Activated CD4-positive, alpha-beta T cell treated with anti-CD3 and anti-CD28 coated beads for 36 hours (primary cell): ENCODE data around the gene GNPDA1. TPM values are rescaled to one million over a fixed set of nuclear protein-coding genes. Genes with fewer than 3 reads are reported as not detected.
A peak's percentile ranks its signal among the peaks of the same experiment; 100 is the strongest.

Experiments
- ATAC-seq: fragments of 200-7000 bp; cut with Tn5 transposase; one replicate; pipeline ENCODE4 v1.10.0; 2021; ENCODE audit warnings: mild to moderate bottlenecking, moderate library complexity
- CTCF ChIA-PET: fragments of 350-600 bp; sonication (Branson Sonifier 250); formaldehyde crosslinking; loops from one replicate; lab custom pipeline; 2021; ENCODE audit warnings: antibody characterized with exemption; lab: Charles Lee
- POLR2A ChIA-PET: fragments of 350-600 bp; sonication (Branson Sonifier 250); formaldehyde crosslinking; loops from one replicate; lab custom pipeline; 2021; ENCODE audit warnings: antibody characterized with exemption, inconsistent platforms; lab: Charles Lee
- DNase-seq: peaks from one replicate; pipeline ENCODE4 v3.0.0-alpha.2; 2020
- H3K27ac Mint-ChIP-seq: one replicate; pipeline ENCODE4 v1.8.0; 2021; ENCODE audit warnings: mixed read lengths
- H3K27me3 Mint-ChIP-seq: one replicate; pipeline ENCODE4 v1.8.0; 2021; ENCODE audit warnings: mixed read lengths
- H3K36me3 Mint-ChIP-seq: one replicate; pipeline ENCODE4 v1.8.0; 2021; ENCODE audit warnings: low read depth, mixed read lengths
- H3K4me1 Mint-ChIP-seq: one replicate; pipeline ENCODE4 v1.8.0; 2021; ENCODE audit warnings: mixed read lengths
- H3K4me3 Mint-ChIP-seq: one replicate; pipeline ENCODE4 v1.8.0; 2021; ENCODE audit warnings: mild to moderate bottlenecking, moderate library complexity, mixed read lengths
- H3K9me3 Mint-ChIP-seq: one replicate; pipeline ENCODE4 v1.8.0; 2021; ENCODE audit warnings: low read depth, mixed read lengths
- intact Hi-C, 2 experiments: fragments of 100-400 bp; cut with DNase I in 1 of 2; cut with micrococcal nuclease in 1 of 2; formaldehyde crosslinking; loops; one replicate each; pipeline versions ENCODE4 v1.14.2 to v1.15.1; 2022 to 2024; cut with DNase I, micrococcal nuclease
- total RNA-seq, 2 experiments: library from RNA; stranded (reverse); gene quantifications; one replicate each; pipeline ENCODE4 v1.2.3, GENCODE V29; 2021

GNPDA1 gene
- total RNA-seq, 2 experiments from 2014 or later = 75.4 to 77.4 TPM

- Mint-ChIP-seq H3K36me3 (peaks cover 44% of the 10 kb centered on the region), H3K9me3 (no peaks in the 10 kb centered on the region), H3K4me3 (no peak overlapping the region), H3K27me3 (no peaks in the 10 kb centered on the region), H3K27ac (peak overlapping the region; percentile 8), H3K4me1 (no peaks in the 10 kb centered on the region)
- ATAC-seq (no peak), DNase-seq (no peak)
- intact Hi-C loops = loop anchor here in 1 of 2 experiments (10.0 kb wide), 1 partner anchor 550 kb away; no protein-coding TSS in a partner anchor
- CTCF ChIA-PET = interaction anchor here (0.7 to 20.5 kb wide), 10 partner anchors 8 to 154 kb away, joined by 3 to 352 read pairs (median 4); no protein-coding TSS in a partner anchor
- POLR2A ChIA-PET = no interaction called here
These were observed 18.2 kb downstream of the GNPDA1 start for GRCh38 chr5:141994511-141995136.

GRCh38 chr5:141992349-141992963 is 20.4 kb downstream of the GNPDA1 start:
- Mint-ChIP-seq H3K27ac (peak overlapping the region; percentile 19), H3K4me3 (no peak overlapping the region), H3K9me3 (no peaks in the 10 kb centered on the region), H3K36me3 (peaks cover 43% of the 10 kb centered on the region), H3K4me1 (no peaks in the 10 kb centered on the region), H3K27me3 (no peaks in the 10 kb centered on the region)
- ChIA-PET CTCF (interaction anchor here (0.6 to 20.5 kb wide), 29 partner anchors 8 to 440 kb away, joined by 3 to 352 read pairs (median 4); partner anchors contain the start of genes DELE1, GNPDA1 and RNF14), POLR2A (no interaction called here)
- ATAC-seq (peak; percentile 88), DNase-seq (peak; percentile 89)
- intact Hi-C loops = loop anchor here (1.0 to 10.0 kb wide), 5 partner anchors 22 to 706 kb away; no protein-coding TSS in a partner anchor

DNA sequence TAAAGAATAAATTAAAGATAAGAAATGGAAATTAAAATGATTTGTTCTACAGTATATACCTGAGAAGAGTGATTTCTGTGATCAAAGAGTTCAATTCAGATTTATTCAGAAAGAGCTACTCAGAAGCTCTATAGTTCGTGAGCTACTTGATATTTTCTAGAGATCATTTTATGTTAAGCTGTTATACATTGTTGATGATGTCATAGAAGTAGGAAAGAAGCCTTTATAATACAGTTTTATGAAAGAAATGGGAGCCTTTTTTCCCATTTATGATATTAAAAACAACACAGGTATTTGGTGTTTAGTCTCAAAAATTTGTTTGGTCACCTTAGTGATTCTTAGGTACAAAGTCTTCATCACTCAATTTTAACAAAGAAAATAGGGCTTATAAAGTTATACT is 23.1 kb downstream of the GNPDA1 start:
- Mint-ChIP-seq H3K27ac (no peak overlapping the region), H3K9me3 (no peaks in the 10 kb centered on the region), H3K27me3 (no peaks in the 10 kb centered on the region), H3K4me3 (no peak overlapping the region), H3K36me3 (peaks cover 37% of the 10 kb centered on the region), H3K4me1 (no peaks in the 10 kb centered on the region)
- intact Hi-C loops = loop anchor here in 1 of 2 experiments (10.0 kb wide), 1 partner anchor 555 kb away; no protein-coding TSS in a partner anchor
- no peak for ATAC-seq
- ChIA-PET POLR2A (interaction anchor here (0.7 to 1.1 kb wide), 3 partner anchors 18 to 157 kb away, joined by 3 to 14 read pairs (median 4); no protein-coding TSS in a partner anchor), CTCF (interaction anchor here (0.6 to 20.5 kb wide), 17 partner anchors 9 to 992 kb away, joined by 3 to 352 read pairs (median 9); partner anchors contain the start of genes DELE1, GNPDA1 and RNF14)
- no peak for DNase-seq

DNA sequence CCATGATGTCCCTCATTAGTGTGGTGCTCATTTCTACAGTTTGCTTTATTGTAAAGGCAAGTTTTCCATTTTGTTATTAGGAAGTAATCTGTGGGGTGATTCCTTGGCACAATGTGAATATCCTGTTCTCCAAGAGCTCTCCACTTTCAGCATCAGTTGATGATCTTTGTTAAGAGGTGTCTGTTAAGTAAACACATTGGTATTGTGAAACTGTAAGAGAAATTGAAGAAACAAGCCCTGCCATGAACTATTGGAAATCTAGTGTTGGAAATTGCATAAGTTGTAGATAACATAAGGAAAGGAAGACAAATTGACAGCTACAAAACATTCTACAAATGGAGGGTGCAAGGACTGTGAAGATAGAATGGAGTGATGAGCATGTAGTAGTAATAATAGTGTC is 26.8 kb downstream of the GNPDA1 start:
- H3K36me3 Mint-ChIP-seq = peaks cover 33% of the 10 kb centered on the region
- POLR2A ChIA-PET = no interaction called here
- H3K4me3 Mint-ChIP-seq = no peak overlapping the region
- ATAC-seq (no peak), DNase-seq (no peak)
- CTCF ChIA-PET = interaction anchor here (0.6 to 20.5 kb wide), 6 partner anchors 8 to 162 kb away, joined by 3 to 352 read pairs (median 4); no protein-coding TSS in a partner anchor
- H3K9me3 Mint-ChIP-seq = no peaks in the 10 kb centered on the region
- no peak overlapping the region for H3K27ac Mint-ChIP-seq
- H3K4me1 Mint-ChIP-seq = no peaks in the 10 kb centered on the region
- intact Hi-C loops = no loop called here
- H3K27me3 Mint-ChIP-seq = no peaks in the 10 kb centered on the region

DNA sequence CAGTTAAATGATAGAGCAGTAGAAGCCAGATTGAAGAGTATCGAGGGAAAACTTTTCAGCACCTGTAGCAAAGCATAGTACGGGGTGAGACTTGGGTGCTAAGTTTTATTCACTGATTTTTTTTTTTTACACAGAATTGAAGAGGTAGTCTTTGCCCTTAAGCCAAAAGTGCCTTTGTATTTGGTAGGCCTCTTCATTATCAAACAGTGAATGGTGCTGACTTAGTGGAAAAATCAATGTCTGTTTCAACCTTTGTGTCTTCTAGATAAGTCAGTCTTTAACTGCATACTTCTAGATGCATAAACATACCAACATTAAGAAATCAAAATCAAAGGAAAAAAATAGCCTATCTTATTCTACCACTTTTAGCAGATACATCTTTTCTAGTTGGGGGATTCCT is 30.2 kb downstream of the GNPDA1 start:
- POLR2A ChIA-PET = no interaction called here
- peaks cover 46% of the 10 kb centered on the region for H3K36me3 Mint-ChIP-seq
- no peak overlapping the region for H3K4me3 Mint-ChIP-seq
- CTCF ChIA-PET = no interaction called here
- H3K4me1 Mint-ChIP-seq = no peaks in the 10 kb centered on the region
- no peaks in the 10 kb centered on the region for H3K9me3 Mint-ChIP-seq
- intact Hi-C loops = no loop called here
- H3K27ac Mint-ChIP-seq = no peak overlapping the region
- ATAC-seq (no peak), DNase-seq (no peak)
- H3K27me3 Mint-ChIP-seq = no peaks in the 10 kb centered on the region

GRCh38 chr5:141978389-141978788 is 34.4 kb downstream of the GNPDA1 start:
- peaks cover 55% of the 10 kb centered on the region for H3K36me3 Mint-ChIP-seq
- POLR2A ChIA-PET = no interaction called here
- no peaks in the 10 kb centered on the region for H3K27me3 Mint-ChIP-seq
- no peak overlapping the region for H3K27ac Mint-ChIP-seq
- intact Hi-C loops = no loop called here
- H3K4me3 Mint-ChIP-seq = no peak overlapping the region
- CTCF ChIA-PET = interaction anchor here (0.9 to 5.5 kb wide), 4 partner anchors 9 to 17 kb away, joined by 4 to 43 read pairs (median 22); partner anchors contain the start of gene RNF14
- no peaks in the 10 kb centered on the region for H3K9me3 Mint-ChIP-seq
- H3K4me1 Mint-ChIP-seq = peaks cover 23% of the 10 kb centered on the region
- no peak for DNase-seq
- ATAC-seq = no peak

DNA sequence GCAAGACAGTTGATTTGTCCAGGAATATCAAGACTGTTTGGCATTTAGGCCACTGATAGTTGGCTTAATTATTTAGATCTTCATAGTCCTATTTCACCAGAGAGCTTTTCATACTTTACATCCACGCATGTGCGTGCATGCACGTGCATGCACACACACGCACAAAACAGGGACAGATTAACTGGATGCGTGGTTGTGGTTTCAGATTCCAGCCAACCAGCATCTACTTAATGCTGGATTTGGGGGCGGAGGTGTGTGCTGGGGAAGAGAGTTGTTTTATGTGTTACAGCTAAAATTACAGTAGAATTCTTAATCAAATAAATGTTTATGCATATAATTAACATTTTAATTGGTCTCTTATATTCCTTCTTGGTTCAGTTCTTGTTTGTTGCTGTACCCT is 36.7 kb downstream of the GNPDA1 start:
- peaks cover 28% of the 10 kb centered on the region for H3K4me1 Mint-ChIP-seq
- ATAC-seq = no peak
- ChIA-PET CTCF (interaction anchor here (1.2 to 5.5 kb wide), 5 partner anchors 9 to 167 kb away, joined by 5 to 43 read pairs (median 7); no protein-coding TSS in a partner anchor), POLR2A (interaction anchor here (0.5 kb wide), 1 partner anchor 163 kb away, joined by 6 read pairs; no protein-coding TSS in a partner anchor)
- H3K36me3 Mint-ChIP-seq = peaks cover 48% of the 10 kb centered on the region
- no peaks in the 10 kb centered on the region for H3K27me3 Mint-ChIP-seq
- DNase-seq = no peak
- H3K9me3 Mint-ChIP-seq = no peaks in the 10 kb centered on the region
- no peak overlapping the region for H3K27ac Mint-ChIP-seq
- intact Hi-C loops = no loop called here
- no peak overlapping the region for H3K4me3 Mint-ChIP-seq

- Mint-ChIP-seq H3K4me1 (peaks cover 40% of the 10 kb centered on the region), H3K36me3 (peaks cover 41% of the 10 kb centered on the region), H3K4me3 (no peak overlapping the region), H3K27me3 (no peaks in the 10 kb centered on the region), H3K9me3 (no peaks in the 10 kb centered on the region), H3K27ac (peak overlapping the region; percentile 88)
- CTCF ChIA-PET = interaction anchor here (0.7 kb wide), 1 partner anchor 13 kb away, joined by 4 read pairs; no protein-coding TSS in a partner anchor
- peak; percentile 10 for ATAC-seq
- intact Hi-C loops = loop anchor here in 1 of 2 experiments (5.0 kb wide), 1 partner anchor 33 kb away; no protein-coding TSS in a partner anchor
- DNase-seq = no peak
- POLR2A ChIA-PET = no interaction called here
These were observed 38.8 kb downstream of the GNPDA1 start for GRCh38 chr5:141973871-141974595.

- Mint-ChIP-seq H3K4me3 (peak overlapping the region; percentile 97), H3K9me3 (no peaks in the 10 kb centered on the region), H3K27me3 (no peaks in the 10 kb centered on the region), H3K4me1 (peaks cover 40% of the 10 kb centered on the region), H3K36me3 (peaks cover 25% of the 10 kb centered on the region), H3K27ac (peak overlapping the region; percentile 96)
- ATAC-seq (peak; percentile 25), DNase-seq (peak; percentile 19)
- intact Hi-C loops = loop anchor here (1.0 to 10.0 kb wide), 11 partner anchors 37 to 648 kb away; partner anchors contain the start of genes DELE1 (in 2 of the 2), FCHSD1 (in 1 of the 2), PCDH1 (in 1 of the 2) and SPRY4 (in 1 of the 2)
- ChIA-PET POLR2A (interaction anchor here (1.1 to 1.7 kb wide), 4 partner anchors 9 to 378 kb away, joined by 3 to 8 read pairs (median 8); partner anchors contain the start of gene DELE1), CTCF (interaction anchor here (0.6 to 4.9 kb wide), 39 partner anchors 8 to 729 kb away, joined by 3 to 80 read pairs (median 5); partner anchors contain the start of genes DELE1, DIAPH1, GNPDA1 and PCDH1)
These were observed 42.8 kb downstream of the GNPDA1 start for GRCh38 chr5:141969783-141970771.
